HG03442 (cell line): Measurements from ENCODE around the gene FAM53B.

Experiments used
- ATAC-seq: cut with Tn5 transposase; IDR thresholded peaks from one replicate; pipeline ENCODE4 v1.9.1; 2021; ENCODE audit warnings: mild to moderate bottlenecking, moderate library complexity; ENCODE audit not compliant: unreplicated experiment

The FAM53B gene

GRCh38 chr10:124709861-124710260, 34.3 kb downstream of the FAM53B start:
- ATAC-seq = no peak

DNA sequence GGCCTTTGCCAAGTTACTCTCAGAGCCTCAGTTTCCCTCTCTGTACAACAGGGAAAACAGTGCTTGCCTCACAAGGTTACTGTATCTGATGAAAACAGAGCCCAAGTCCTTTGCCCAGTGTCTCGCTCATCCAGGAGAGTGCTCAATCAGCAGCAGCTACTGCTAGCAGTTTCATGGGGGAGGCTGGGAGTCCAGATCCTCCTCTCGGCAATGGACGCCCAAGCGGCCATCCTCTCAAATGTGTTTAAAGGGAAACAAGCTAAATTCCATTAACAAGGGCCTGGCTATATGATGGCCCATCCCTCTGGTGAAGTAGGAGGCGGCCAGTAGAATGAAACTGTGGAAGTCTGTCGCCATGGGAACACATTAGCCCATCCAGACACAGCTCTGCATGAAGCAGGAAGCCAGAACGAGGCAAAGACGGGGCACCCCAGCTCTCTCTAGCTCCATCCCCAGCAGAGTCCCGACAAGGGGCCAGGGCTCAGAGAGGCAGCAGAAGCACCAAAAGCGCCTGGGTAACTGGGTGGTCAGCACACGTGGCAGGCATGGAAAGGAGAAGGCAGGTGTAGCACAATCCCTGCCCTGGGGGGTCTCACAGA, 35.2 kb downstream of the FAM53B start:
- no peak for ATAC-seq

- no peak for ATAC-seq
Observed at GRCh38 chr10:124708246-124708779, 35.9 kb downstream of the FAM53B start.

GRCh38 chr10:124707551-124707950, 36.6 kb downstream of the FAM53B start:
- no peak for ATAC-seq

GRCh38 chr10:124707144-124707467, 37.1 kb downstream of the FAM53B start:
- ATAC-seq = no peak

GRCh38 chr10:124706462-124707143, 37.6 kb downstream of the FAM53B start:
- no peak for ATAC-seq

DNA sequence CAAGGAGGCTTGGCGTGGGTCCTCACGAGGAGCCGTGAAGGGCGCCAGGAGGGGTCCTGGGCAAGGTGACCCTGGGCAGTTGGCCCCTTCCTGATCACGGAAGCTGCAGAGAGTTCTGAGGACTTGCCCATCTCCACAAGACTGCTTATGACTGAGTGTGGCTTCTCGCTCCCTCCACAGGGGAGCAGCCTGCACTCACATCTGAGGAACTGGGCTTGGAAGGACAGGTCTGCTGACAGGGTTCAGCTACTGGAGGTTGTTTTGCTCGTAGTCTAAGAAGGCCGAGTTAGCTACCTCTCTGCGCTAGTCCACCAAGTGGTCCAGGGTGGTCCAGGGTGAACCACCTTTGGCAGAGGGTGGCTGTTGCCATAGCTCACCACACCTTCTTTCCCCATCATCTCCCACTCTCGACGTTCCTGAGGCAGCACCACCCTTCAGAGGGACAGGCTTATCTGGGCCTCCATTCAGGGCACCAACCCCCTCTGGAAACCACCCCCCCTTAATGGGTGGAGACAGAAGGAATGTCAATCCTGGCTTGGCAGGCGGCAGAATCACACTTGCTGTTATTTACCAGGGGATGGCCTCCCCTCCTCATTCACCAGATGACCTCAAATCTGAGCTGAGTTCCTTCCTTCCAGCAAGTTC, 38.2 kb downstream of the FAM53B start:
- ATAC-seq = no peak

DNA sequence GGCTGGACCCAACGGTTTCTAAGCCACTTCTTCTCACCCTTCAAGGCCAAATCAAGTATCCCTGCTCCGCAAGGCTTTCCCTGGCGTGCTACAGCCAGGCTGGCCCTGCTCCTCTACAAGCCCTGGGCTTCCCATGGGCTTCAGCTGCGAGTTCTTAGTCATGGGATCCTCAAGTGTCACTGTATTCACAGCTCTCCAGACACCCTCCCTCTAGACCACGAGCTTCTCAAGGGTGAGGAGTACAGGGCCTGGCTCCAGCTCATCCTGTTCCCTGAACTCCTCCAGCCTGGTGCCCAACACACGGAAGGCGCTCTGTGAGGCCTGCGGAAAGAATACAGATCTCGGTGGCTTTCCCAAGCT, 38.8 kb downstream of the FAM53B start:
- ATAC-seq = no peak

- peak; percentile 39 for ATAC-seq
Observed at GRCh38 chr10:124704428-124705380, 39.5 kb downstream of the FAM53B start.

DNA sequence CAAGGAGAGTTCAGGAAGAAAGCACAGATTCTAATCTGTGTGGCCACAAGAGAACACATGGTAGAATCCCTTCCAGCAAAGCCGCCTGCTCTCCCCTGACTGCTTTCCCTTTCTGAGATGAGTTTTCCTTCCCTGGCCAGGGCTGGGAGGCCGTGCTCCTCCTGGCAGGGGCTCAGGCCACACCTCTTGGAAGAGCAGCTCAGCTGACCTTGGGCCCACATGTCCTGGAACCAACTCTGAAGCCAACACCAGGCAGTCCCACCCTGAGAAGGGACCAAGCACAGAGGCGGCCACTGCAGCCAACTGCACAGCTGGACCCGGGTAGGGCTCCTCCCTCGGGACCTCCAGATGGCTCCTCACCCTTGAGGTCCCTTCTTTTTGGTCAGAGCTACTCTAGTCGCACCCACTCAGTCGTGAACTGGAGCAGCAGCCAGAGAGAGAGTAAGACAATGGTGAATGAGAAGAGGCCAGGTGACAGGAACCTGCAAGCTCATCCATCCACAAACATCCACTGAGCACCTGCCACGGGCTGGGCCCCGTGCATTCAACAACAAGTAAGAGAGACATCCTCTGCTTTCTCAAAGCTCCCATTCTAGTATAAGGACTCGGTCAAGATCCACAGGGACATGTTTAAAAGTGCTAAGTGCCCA, 40.3 kb downstream of the FAM53B start:
- no peak for ATAC-seq

DNA sequence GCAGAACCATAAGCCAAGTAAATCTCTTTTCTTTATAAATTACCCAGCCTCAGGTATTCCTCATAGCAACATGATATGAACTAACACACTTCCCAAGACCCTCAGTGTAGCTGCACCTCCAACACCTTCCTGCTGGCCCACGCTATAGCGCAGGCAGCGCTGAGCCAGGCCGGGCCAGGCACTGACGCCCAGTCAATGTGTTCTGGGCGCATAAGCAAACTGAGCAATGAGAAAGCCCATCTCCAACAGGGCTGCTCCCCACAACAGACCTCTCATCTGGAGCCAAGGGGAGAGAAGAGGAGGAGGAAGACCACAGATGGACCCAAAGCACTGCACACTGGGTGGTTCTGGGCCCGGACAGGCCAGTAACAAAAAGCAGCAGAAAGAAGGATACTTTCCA, 40.8 kb downstream of the FAM53B start:
- ATAC-seq = no peak

DNA sequence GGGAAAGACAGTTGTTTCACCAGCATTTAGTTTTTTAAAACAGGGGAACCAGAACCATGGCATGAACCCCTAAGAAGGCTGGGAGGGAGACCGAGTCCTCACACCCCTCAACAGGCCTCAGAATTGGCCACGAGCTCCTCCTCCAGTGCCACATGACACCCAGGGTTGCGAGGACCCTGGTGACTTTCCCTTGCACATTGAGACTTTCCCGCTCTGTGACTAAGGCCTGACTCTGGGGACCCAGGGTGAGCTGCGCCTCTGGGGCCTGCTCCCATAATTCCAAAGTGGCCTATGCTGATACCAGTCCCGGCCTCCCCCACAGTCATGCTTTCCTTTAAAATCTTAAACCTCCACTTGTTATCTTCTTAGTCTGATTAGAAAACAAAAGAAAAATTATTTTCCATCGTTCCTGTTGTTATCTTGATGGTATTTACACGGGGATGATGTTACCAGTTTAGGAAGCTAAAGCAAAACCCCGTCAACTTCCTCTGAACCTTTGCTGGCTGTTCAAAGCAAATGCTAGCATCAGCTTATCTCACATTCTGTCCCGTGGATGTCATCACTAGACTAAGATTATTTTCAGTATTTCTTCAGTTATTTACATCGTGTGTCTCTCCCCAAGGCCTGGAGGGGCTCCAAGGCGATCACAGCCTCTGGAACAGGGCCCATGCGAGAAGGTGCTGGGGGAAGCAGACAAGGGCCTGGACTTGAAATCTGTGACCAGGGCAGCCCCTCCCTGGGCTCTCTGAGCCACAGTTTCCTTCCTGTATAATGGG, 42.1 kb downstream of the FAM53B start:
- ATAC-seq = no peak

- no peak for ATAC-seq
Observed at GRCh38 chr10:124701435-124701834, 42.7 kb downstream of the FAM53B start.

DNA sequence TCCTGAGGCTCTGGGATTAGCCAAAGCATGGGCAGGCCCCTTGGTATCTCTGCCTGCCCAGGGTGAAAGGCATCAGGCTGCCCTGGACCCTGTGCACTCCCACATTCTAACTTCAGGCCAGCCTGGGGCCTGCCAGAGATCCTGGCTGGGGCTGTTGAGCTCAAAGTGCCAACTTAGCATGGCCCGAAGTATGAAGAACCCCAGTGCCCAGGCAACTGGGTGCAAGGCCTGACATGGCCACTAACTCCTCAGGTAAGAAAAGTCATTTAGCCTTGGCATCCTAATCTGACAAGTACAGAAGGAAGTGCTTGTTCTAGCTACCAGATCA, 43.2 kb downstream of the FAM53B start:
- ATAC-seq = no peak

- ATAC-seq = no peak
Observed at GRCh38 chr10:124700293-124701037, 43.7 kb downstream of the FAM53B start.

DNA sequence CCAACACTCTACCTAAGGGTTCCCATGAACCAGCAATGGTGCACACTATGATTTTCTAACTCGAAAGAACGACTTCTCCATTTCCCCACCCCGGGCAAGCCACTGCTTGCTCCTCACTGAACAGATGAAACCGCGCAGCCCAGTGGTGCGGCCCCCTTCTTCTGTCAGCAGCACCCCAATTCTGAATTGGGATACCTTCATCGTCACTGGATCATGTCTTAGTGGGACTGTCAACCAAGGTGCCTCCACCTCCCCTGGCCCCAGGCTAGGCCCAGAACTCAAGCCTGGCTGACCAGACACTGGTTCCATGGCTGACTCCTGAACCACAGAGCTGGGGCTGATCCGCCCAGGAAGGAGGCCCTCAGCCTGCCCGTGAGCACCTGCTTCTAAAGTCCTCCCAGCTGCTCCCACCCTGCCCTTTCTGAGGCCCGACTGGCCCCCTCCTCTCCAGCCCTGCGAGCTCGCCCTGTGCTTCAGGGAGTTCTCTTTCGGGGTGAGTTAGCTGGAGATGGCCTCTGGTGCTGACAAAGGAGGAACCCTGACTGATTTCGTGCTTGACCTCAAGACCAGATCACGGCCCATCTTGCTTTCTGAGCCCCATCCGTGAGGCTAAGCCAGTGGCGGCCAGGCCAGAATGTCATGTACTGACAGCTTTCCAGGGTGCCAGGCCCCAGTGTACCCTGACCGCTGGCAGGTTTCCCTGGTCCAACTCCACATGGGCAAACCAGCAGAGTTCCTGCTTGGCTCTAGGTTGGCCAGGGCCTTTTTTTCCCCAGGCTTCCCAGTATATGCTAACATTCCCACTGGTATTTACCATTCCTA, 44.5 kb downstream of the FAM53B start:
- ATAC-seq = no peak

GRCh38 chr10:124698545-124699469, 45.4 kb downstream of the FAM53B start:
- ATAC-seq = no peak
